Caco-2 (cell line): ENCODE data around the gene ASTN2. TPM values are rescaled to one million over a fixed set of nuclear protein-coding genes. Genes with fewer than 3 reads are reported as not detected.

Source experiments
- BruUV-seq: library from RNA; stranded (reverse); fragments of 400-500 nt; replicated peaks from 2 replicates; lab custom pipeline; 2021; lab: Mats Ljungman, UMichigan
- CTCF ChIA-PET: fragments of 300-600 bp; sonication (Branson Sonifier 250); formaldehyde crosslinking; loops from one replicate; lab custom pipeline; 2022; ENCODE audit warnings: antibody characterized with exemption; lab: Charles Lee
- POLR2A ChIA-PET: fragments of 300-600 bp; sonication (Branson Sonifier 250); formaldehyde crosslinking; loops from one replicate; lab custom pipeline; 2022; ENCODE audit warnings: antibody characterized with exemption; lab: Charles Lee
- DNase-seq, 2 experiments: peaks; one replicate each; pipeline versions ENCODE4 v3.0.0 to v3.0.0-alpha.2; 2020 to 2022
- H3K27me3 ChIP-seq: replicated peaks from 2 replicates; pipeline ENCODE4 v1.6.0; 2011; ENCODE audit warnings: low read length; ENCODE audit not compliant: control insufficient read depth, insufficient read depth
- H3K36me3 ChIP-seq: 2 replicates; pipeline ENCODE4 v1.5.1; 2011; ENCODE audit warnings: low read length; ENCODE audit not compliant: control insufficient read depth, insufficient read depth
- H3K4me1 ChIP-seq: fragments of 250-450 bp; sonication (Bioruptor Pico); 2 replicates; pipeline ENCODE4 v1.5.1; 2020; ENCODE audit warnings: mild to moderate bottlenecking
- H3K4me3 ChIP-seq: 2 replicates; pipeline ENCODE4 v1.5.1; 2011; ENCODE audit warnings: low read depth, mild to moderate bottlenecking, control low read depth, low read length
- H3K9me3 ChIP-seq: fragments of 250-450 bp; sonication (Bioruptor Pico); 2 replicates; pipeline ENCODE4 v1.5.1; 2020; ENCODE audit warnings: mild to moderate bottlenecking, moderate library complexity
- H3K27ac Mint-ChIP-seq: one replicate; pipeline ENCODE4 v1.8.0; 2022; ENCODE audit warnings: mixed read lengths; ENCODE audit not compliant: unreplicated experiment
- H3K27me3 Mint-ChIP-seq: one replicate; pipeline ENCODE4 v1.8.0; 2022; ENCODE audit warnings: mixed read lengths; ENCODE audit not compliant: insufficient read depth, unreplicated experiment
- H3K36me3 Mint-ChIP-seq: one replicate; pipeline ENCODE4 v1.8.0; 2022; ENCODE audit warnings: mild to moderate bottlenecking, mixed read lengths; ENCODE audit not compliant: insufficient read depth, unreplicated experiment
- H3K4me1 Mint-ChIP-seq: one replicate; pipeline ENCODE4 v1.8.0; 2022; ENCODE audit warnings: low read depth, mixed read lengths; ENCODE audit not compliant: unreplicated experiment
- H3K4me3 Mint-ChIP-seq: one replicate; pipeline ENCODE4 v1.8.0; 2022; ENCODE audit warnings: mild to moderate bottlenecking, moderate library complexity, mixed read lengths; ENCODE audit not compliant: unreplicated experiment
- H3K9me3 Mint-ChIP-seq: one replicate; pipeline ENCODE4 v1.8.0; 2022; ENCODE audit warnings: mixed read lengths; ENCODE audit not compliant: unreplicated experiment
- intact Hi-C: fragments of 100-400 bp; cut with micrococcal nuclease; formaldehyde crosslinking; loops from one replicate; pipeline ENCODE4 v1.10.0; 2022; ENCODE audit not compliant: unreplicated experiment
- total RNA-seq: library from RNA; stranded (reverse); gene quantifications from 2 replicates; pipeline ENCODE4 v1.2.3, GENCODE V29; 2022
- TF ChIP-seq, protein P1 (sequence below), 2 experiments: fragments of 200-600 bp in 1 of 2; IDR thresholded peaks; 1 replicate in 1 of 2; 2 replicates in 1 of 2; pipeline versions ENCODE4 v1.5.1 to v1.8.0; 2011 to 2022; ENCODE audit warnings: antibody characterized with exemption in 1 of 2, control low read depth in 1 of 2, inconsistent platforms in 1 of 2, low read depth in 1 of 2, low read length in 1 of 2, mild to moderate bottlenecking in 1 of 2, moderate library complexity in 1 of 2; ENCODE audit not compliant: insufficient read depth in 1 of 2, severe bottlenecking in 1 of 2, unreplicated experiment in 1 of 2

ASTN2 gene
- total RNA-seq, 1 experiment from 2014 or later = 12.7 TPM

DNA sequence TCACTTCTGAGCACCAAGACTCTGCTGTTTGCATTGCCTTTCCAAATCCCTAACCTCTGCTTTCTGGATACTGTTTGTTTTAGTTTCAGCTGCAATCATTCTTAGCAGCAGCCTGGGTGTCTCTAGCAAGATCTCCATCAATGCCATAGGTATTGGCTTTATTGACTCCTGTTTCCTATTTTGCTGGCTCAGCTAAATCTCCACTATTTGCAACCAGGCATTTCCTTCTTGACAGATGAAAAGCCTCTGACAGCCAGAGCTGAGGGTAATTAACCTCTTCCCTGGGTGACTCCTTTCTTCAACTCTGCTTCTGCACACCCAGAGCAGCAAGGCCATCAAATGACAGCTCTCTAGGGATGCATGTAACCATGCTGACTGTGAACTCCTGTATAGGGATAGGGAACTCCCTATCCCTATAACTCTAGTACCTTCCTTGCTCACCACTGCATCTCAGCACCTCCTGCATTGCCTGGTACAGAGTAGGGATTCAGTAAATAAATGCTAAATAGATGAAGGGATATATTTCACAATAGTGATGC, 434.2 kb downstream of the ASTN2 start:
- CTCF ChIA-PET = no interaction called here
- BruUV-seq = no TSS peak
- H3K4me1 Mint-ChIP-seq = peaks cover 7% of the 10 kb centered on the region
- Histone ChIP-seq H3K4me1 (peaks cover 6% of the 10 kb centered on the region; the same call in 1 of the 2 replicates), H3K4me3 (no peak overlapping the region), H3K36me3 (no peaks in the 10 kb centered on the region), H3K27me3 (no peaks in the 10 kb centered on the region), H3K9me3 (no peaks in the 10 kb centered on the region)
- peaks cover 9% of the 10 kb centered on the region for H3K9me3 Mint-ChIP-seq
- DNase-seq = no peak
- TF ChIP-seq, protein P1, sequence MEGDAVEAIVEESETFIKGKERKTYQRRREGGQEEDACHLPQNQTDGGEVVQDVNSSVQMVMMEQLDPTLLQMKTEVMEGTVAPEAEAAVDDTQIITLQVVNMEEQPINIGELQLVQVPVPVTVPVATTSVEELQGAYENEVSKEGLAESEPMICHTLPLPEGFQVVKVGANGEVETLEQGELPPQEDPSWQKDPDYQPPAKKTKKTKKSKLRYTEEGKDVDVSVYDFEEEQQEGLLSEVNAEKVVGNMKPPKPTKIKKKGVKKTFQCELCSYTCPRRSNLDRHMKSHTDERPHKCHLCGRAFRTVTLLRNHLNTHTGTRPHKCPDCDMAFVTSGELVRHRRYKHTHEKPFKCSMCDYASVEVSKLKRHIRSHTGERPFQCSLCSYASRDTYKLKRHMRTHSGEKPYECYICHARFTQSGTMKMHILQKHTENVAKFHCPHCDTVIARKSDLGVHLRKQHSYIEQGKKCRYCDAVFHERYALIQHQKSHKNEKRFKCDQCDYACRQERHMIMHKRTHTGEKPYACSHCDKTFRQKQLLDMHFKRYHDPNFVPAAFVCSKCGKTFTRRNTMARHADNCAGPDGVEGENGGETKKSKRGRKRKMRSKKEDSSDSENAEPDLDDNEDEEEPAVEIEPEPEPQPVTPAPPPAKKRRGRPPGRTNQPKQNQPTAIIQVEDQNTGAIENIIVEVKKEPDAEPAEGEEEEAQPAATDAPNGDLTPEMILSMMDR (IDR thresholded peaks at IDR 0.05; ENCODE audit: insufficient read depth in 1 of 2, low read depth in 1 of 2, low read length in 1 of 2, severe bottlenecking in 1 of 2, unreplicated experiment in 1 of 2) = no peak
- no peak overlapping the region for H3K4me3 Mint-ChIP-seq
- no peaks in the 10 kb centered on the region for H3K36me3 Mint-ChIP-seq
- intact Hi-C loops = no loop called here
- POLR2A ChIA-PET = no interaction called here
- no peak overlapping the region for H3K27ac Mint-ChIP-seq
- H3K27me3 Mint-ChIP-seq = no peaks in the 10 kb centered on the region

DNA sequence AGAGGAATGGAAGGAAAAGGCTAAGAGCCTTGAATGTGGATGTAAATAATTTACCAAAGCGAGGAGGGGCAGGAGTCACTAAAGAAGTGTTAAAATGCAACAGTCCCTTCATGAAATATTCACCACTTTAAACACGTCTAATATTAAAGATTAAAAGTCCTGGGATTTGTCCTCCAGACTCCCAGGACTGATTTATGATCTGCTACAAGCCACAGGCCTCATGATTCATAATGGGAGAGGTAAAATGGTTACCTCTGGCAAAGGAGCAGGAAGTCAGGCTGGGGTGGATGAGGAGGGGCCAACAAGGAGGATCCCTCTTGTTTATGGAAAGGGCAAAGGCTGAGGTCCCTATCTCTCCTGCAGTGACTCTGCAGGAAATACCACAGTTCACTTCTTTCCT, 435.4 kb downstream of the ASTN2 start:
- Histone ChIP-seq H3K4me1 (peaks cover 6% of the 10 kb centered on the region; the same call in 1 of the 2 replicates), H3K9me3 (no peaks in the 10 kb centered on the region), H3K36me3 (no peaks in the 10 kb centered on the region), H3K27me3 (no peaks in the 10 kb centered on the region), H3K4me3 (no peak overlapping the region)
- no TSS peak for BruUV-seq
- POLR2A ChIA-PET = no interaction called here
- Mint-ChIP-seq H3K4me1 (peaks cover 7% of the 10 kb centered on the region), H3K9me3 (peaks cover 9% of the 10 kb centered on the region), H3K27ac (no peak overlapping the region), H3K4me3 (no peak overlapping the region), H3K27me3 (no peaks in the 10 kb centered on the region), H3K36me3 (no peaks in the 10 kb centered on the region)
- TF ChIP-seq, protein P1 (IDR thresholded peaks at IDR 0.05; ENCODE audit: insufficient read depth in 1 of 2, low read depth in 1 of 2, low read length in 1 of 2, severe bottlenecking in 1 of 2, unreplicated experiment in 1 of 2) = no peak
- CTCF ChIA-PET = no interaction called here
- DNase-seq = no peak
- intact Hi-C loops = no loop called here

DNA sequence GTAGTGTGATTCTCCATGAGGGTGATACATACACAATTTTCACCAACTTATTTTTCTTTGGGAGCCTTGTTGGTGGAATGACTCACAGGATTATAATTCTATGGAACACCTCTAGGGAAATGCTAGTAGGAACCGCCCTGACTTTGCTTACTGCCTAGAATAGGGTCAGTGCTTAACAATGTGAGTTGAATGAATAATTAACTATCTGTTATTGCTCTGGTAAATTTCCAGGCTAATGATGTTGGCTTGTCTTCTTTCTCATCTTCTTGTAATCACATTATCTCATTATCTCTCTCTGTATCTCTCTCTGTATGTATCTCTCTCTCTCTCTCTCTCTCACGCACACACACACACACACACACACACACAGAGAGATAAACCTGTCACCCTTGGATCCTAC, 436.7 kb downstream of the ASTN2 start:
- Mint-ChIP-seq H3K9me3 (peaks cover 9% of the 10 kb centered on the region), H3K36me3 (no peaks in the 10 kb centered on the region), H3K27ac (no peak overlapping the region), H3K27me3 (no peaks in the 10 kb centered on the region), H3K4me3 (no peak overlapping the region), H3K4me1 (peaks cover 7% of the 10 kb centered on the region)
- POLR2A ChIA-PET = no interaction called here
- TF ChIP-seq, protein P1 (IDR thresholded peaks at IDR 0.05; ENCODE audit: insufficient read depth in 1 of 2, low read depth in 1 of 2, low read length in 1 of 2, severe bottlenecking in 1 of 2, unreplicated experiment in 1 of 2) = no peak
- no peaks in the 10 kb centered on the region for H3K27me3 ChIP-seq
- H3K36me3 ChIP-seq = no peaks in the 10 kb centered on the region
- H3K4me3 ChIP-seq = no peak overlapping the region
- peaks cover 6% of the 10 kb centered on the region; the same call in 1 of the 2 replicates for H3K4me1 ChIP-seq
- intact Hi-C loops = no loop called here
- no peaks in the 10 kb centered on the region for H3K9me3 ChIP-seq
- CTCF ChIA-PET = no interaction called here
- DNase-seq = no peak
- no TSS peak for BruUV-seq
